ENCODE results near the gene CDK14.

GRCh38 chr7:90563286-90563685, 32.8 kb upstream of the CDK14 start:
- TF ChIP-seq CTCF (IDR thresholded peaks at IDR 0.05) (no peak), EZH2 (IDR thresholded peaks at IDR 0.05; ENCODE audit: borderline replicate concordance, insufficient read depth, low read depth, low read length, poor library complexity, severe bottlenecking) (no peak)
